ENCODE data around the gene SLC13A1.

SLC13A1 gene

DNA sequence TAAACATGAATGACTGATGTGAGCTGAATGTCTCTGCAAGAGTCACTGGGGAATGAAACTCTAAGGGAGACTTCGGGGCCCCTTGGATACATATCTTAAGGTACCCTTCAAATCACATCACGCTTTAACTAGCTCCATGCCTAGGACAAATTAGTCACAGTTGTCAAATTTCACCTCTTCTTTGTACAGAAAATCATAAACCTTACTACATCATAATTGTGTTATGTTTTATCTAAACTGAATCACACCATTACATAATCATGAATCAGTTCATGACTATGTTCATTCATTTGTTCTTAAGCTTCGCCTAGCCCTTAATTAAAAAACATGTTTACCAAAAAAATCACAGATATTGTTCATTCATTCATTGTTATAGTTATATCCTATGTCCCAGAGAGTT lies 2.1 kb upstream of the SLC13A1 start:
- no peak for TF ChIP-seq EZH2 (IDR thresholded peaks at IDR 0.05)
- no peak for TF ChIP-seq POLR2AphosphoS5 (IDR thresholded peaks at IDR 0.05; ENCODE audit: borderline replicate concordance, low read depth, low read length)
- TF ChIP-seq FOXP2 (optimal IDR thresholded peaks at IDR 0.05; ENCODE audit: control extremely low read depth, extremely low read length, insufficient read depth), result no peak
- Histone ChIP-seq H3K36me3 (ENCODE audit: insufficient read depth, low read length) (no peaks in the 10 kb centered on the region), H3K9ac (ENCODE audit: insufficient read length) (no peak overlapping the region), H3K27ac (no peak overlapping the region), H3K4me3 (no peak overlapping the region), H3K9me3 (ENCODE audit: low read depth, low read length) (no peaks in the 10 kb centered on the region)
- no peak for DNase-seq (ENCODE audit: low read depth, low spot score)

GRCh38 chr7:123198668-123199652 lies 809 bp downstream of the SLC13A1 start:
- DNase-seq (ENCODE audit: low read depth, low spot score), result no peak
- Histone ChIP-seq H3K9me3 (ENCODE audit: low read depth, low read length) (no peaks in the 10 kb centered on the region), H3K4me3 (no peak overlapping the region), H3K36me3 (ENCODE audit: insufficient read depth, low read length) (no peaks in the 10 kb centered on the region), H3K9ac (ENCODE audit: insufficient read length) (no peak overlapping the region), H3K27ac (no peak overlapping the region)
- no peak for TF ChIP-seq POLR2AphosphoS5 (IDR thresholded peaks at IDR 0.05; ENCODE audit: borderline replicate concordance, low read depth, low read length)
- no peak for TF ChIP-seq EZH2 (IDR thresholded peaks at IDR 0.05)
- TF ChIP-seq FOXP2 (optimal IDR thresholded peaks at IDR 0.05; ENCODE audit: control extremely low read depth, extremely low read length, insufficient read depth), result no peak

GRCh38 chr7:123198111-123198510 lies 1.7 kb downstream of the SLC13A1 start:
- H3K9ac ChIP-seq (ENCODE audit: insufficient read length), result no peak overlapping the region
- TF ChIP-seq POLR2AphosphoS5 (IDR thresholded peaks at IDR 0.05; ENCODE audit: borderline replicate concordance, low read depth, low read length) (no peak), EZH2 (IDR thresholded peaks at IDR 0.05) (no peak), FOXP2 (optimal IDR thresholded peaks at IDR 0.05; ENCODE audit: control extremely low read depth, extremely low read length, insufficient read depth) (no peak)
- no peak for DNase-seq (ENCODE audit: low read depth, low spot score)
- no peaks in the 10 kb centered on the region for H3K9me3 ChIP-seq (ENCODE audit: low read depth, low read length)
- no peak overlapping the region for H3K4me3 ChIP-seq
- no peaks in the 10 kb centered on the region for H3K36me3 ChIP-seq (ENCODE audit: insufficient read depth, low read length)
- no peak overlapping the region for H3K27ac ChIP-seq

GRCh38 chr7:123193235-123193634 lies 6.5 kb downstream of the SLC13A1 start:
- Histone ChIP-seq H3K4me3 (no peak overlapping the region), H3K27ac (no peak overlapping the region), H3K36me3 (ENCODE audit: insufficient read depth, low read length) (no peaks in the 10 kb centered on the region), H3K9me3 (ENCODE audit: low read depth, low read length) (no peaks in the 10 kb centered on the region), H3K9ac (ENCODE audit: insufficient read length) (no peak overlapping the region)
- no peak for DNase-seq (ENCODE audit: low read depth, low spot score)
- TF ChIP-seq POLR2AphosphoS5 (IDR thresholded peaks at IDR 0.05; ENCODE audit: borderline replicate concordance, low read depth, low read length) (no peak), FOXP2 (optimal IDR thresholded peaks at IDR 0.05; ENCODE audit: control extremely low read depth, extremely low read length, insufficient read depth) (no peak), EZH2 (IDR thresholded peaks at IDR 0.05) (no peak)

- DNase-seq (ENCODE audit: low read depth, low spot score), result no peak
- Histone ChIP-seq H3K9ac (ENCODE audit: insufficient read length) (no peak overlapping the region), H3K36me3 (ENCODE audit: insufficient read depth, low read length) (no peaks in the 10 kb centered on the region), H3K9me3 (ENCODE audit: low read depth, low read length) (no peaks in the 10 kb centered on the region), H3K4me3 (no peak overlapping the region), H3K27ac (no peak overlapping the region)
- TF ChIP-seq EZH2 (IDR thresholded peaks at IDR 0.05) (no peak), POLR2AphosphoS5 (IDR thresholded peaks at IDR 0.05; ENCODE audit: borderline replicate concordance, low read depth, low read length) (no peak), FOXP2 (optimal IDR thresholded peaks at IDR 0.05; ENCODE audit: control extremely low read depth, extremely low read length, insufficient read depth) (no peak)
Observed at GRCh38 chr7:123191132-123191531, 8.6 kb downstream of the SLC13A1 start.

DNA sequence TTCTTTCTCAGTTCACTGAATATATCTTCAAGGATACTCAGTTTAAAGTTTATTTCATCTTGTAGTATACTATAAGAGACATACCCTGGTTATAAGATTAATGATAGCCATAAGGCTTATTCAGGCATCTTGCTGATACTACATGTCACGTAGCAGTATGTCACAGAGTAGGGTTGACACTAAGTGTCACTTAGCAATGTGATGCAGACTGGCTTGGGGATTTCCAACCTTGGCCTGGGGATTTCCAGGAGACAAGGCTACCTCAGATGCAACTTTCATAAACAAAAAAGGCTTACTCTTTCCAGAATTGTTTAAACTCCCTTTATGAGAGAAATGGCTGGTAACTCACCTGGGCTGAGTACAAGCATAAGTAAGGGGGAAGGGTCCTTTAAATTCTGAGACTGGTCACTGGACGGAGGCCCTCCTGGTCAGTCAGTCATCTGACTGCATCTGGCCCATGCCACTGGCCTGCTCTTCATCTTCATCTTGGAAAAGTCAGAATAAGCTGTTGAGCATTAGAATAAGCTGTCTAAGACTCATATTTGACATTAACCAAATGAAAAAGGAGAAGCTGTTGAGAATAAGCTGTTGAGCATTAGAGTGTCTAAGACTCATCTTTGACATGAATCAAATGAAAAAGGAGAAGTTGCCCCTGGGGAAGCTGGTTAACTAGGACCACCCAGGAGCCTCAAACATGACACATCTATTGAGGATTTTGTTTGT lies 9.5 kb downstream of the SLC13A1 start:
- TF ChIP-seq POLR2AphosphoS5 (IDR thresholded peaks at IDR 0.05; ENCODE audit: borderline replicate concordance, low read depth, low read length), result no peak
- TF ChIP-seq EZH2 (IDR thresholded peaks at IDR 0.05), result no peak
- no peak for TF ChIP-seq FOXP2 (optimal IDR thresholded peaks at IDR 0.05; ENCODE audit: control extremely low read depth, extremely low read length, insufficient read depth)
- Histone ChIP-seq H3K36me3 (ENCODE audit: insufficient read depth, low read length) (no peaks in the 10 kb centered on the region), H3K9ac (ENCODE audit: insufficient read length) (no peak overlapping the region), H3K4me3 (no peak overlapping the region), H3K27ac (no peak overlapping the region), H3K9me3 (ENCODE audit: low read depth, low read length) (peaks cover 2% of the 10 kb centered on the region; the same call in 1 of the 2 replicates)
- no peak for DNase-seq (ENCODE audit: low read depth, low spot score)

DNA sequence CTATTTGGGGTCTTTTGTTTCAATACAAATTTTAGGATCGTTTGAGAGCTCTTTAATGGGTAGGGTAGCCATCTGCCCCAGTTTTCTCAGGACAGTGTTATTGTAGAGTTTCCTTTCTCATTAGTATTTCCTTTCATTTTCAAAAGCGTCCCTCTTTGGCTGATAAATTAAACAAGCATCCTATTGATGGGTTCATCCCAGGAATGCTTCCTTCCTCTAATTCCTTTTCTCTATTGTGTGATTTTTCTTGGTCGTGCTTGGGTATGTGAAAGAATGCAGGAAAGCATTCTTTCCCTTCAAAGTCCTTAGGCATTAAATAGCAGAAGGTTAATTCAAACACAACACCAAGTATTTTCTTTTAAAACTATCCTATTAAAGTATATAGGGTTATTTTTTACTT lies 14.0 kb downstream of the SLC13A1 start:
- Histone ChIP-seq H3K36me3 (ENCODE audit: insufficient read depth, low read length) (no peaks in the 10 kb centered on the region), H3K27ac (no peak overlapping the region), H3K4me3 (no peak overlapping the region), H3K9ac (ENCODE audit: insufficient read length) (no peak overlapping the region), H3K9me3 (ENCODE audit: low read depth, low read length) (peaks cover 8% of the 10 kb centered on the region; the same call in 1 of the 2 replicates)
- no peak for DNase-seq (ENCODE audit: low read depth, low spot score)
- no peak for TF ChIP-seq FOXP2 (optimal IDR thresholded peaks at IDR 0.05; ENCODE audit: control extremely low read depth, extremely low read length, insufficient read depth)
- no peak for TF ChIP-seq POLR2AphosphoS5 (IDR thresholded peaks at IDR 0.05; ENCODE audit: borderline replicate concordance, low read depth, low read length)
- no peak for TF ChIP-seq EZH2 (IDR thresholded peaks at IDR 0.05)

DNA sequence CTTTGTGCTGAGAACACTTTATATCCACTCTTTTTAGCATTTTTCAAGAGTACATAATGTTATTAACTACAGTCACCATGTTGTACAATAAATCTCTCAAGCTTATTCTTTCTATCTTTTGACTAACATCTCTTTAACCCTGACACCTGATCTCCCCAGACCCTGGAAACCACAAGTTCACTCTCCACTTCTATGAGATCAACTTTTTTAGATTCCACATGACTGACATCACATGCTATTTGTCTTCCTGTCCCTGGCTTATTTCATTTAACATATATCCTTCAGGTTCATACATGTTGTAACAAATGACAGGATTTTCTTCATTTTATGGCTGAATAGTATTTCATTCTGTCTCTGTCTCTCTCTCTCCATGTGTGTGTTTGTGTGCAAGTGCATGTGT lies 15.5 kb downstream of the SLC13A1 start:
- no peaks in the 10 kb centered on the region for H3K36me3 ChIP-seq (ENCODE audit: insufficient read depth, low read length)
- no peak for DNase-seq (ENCODE audit: low read depth, low spot score)
- no peak overlapping the region for H3K4me3 ChIP-seq
- no peak overlapping the region for H3K27ac ChIP-seq
- TF ChIP-seq FOXP2 (optimal IDR thresholded peaks at IDR 0.05; ENCODE audit: control extremely low read depth, extremely low read length, insufficient read depth) (no peak), POLR2AphosphoS5 (IDR thresholded peaks at IDR 0.05; ENCODE audit: borderline replicate concordance, low read depth, low read length) (no peak), EZH2 (IDR thresholded peaks at IDR 0.05) (no peak)
- H3K9ac ChIP-seq (ENCODE audit: insufficient read length), result no peak overlapping the region
- peaks cover 8% of the 10 kb centered on the region; the same call in 1 of the 2 replicates for H3K9me3 ChIP-seq (ENCODE audit: low read depth, low read length)

Data from SK-N-MC (cell line).